ENCODE measurements around the gene GMDS. TPM values are rescaled to one million over a fixed set of nuclear protein-coding genes. Genes with fewer than 3 reads are reported as not detected.

Gene GMDS
- total and polyA plus RNA-seq, 2 donors (not counting 1 experiment from before 2014, with no cell fraction given) = 11.5 to 16.4 TPM

DNA sequence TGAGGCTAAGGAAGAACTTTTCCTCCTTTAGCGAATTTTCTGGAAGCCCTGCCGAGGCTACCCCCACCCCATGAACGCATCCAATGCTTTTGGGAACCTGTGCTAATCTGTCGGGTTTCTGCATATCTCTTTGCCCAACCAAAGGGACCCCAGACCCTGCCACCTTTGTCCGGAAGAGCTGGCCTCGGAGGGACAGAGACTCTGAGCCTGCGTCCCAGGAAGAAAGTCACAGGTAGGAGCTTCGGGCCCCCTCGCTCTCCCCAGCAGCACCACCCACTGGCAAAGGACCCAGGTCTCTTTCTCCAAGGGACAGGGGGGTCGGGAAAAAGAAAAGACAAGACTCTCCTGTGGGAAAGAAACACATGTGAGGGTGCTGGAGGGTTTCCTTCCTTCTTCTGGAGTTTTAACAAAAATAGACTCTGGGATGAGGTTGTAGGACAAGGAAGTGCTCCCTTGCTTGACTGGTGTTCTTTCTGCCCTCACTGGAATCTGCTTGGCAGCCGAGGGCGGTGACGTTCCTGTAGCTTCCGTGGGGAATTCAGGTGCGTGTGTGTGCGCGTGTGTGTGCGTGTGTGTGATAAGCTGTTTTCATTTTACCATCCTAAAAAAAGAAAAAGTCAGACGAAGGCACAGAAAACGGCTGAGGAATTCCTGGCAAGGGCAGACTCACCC lies 652.0 kb downstream of the GMDS start:
- Histone ChIP-seq H3K27ac (ENCODE audit: low read length in 2 of 2) (no peak overlapping the region), H3K36me3 (replicated peaks in 1 of 2; ENCODE audit: control extremely low read depth in 1 of 2, control insufficient read depth in 1 of 2, extremely low read depth in 1 of 2, insufficient read depth in 2 of 2, low read length in 1 of 2) (no peaks in the 10 kb centered on the region), H3K9me3 (ENCODE audit: control extremely low read depth in 1 of 3, control insufficient read depth in 2 of 3, insufficient read depth in 1 of 3, low read length in 2 of 3) (no peaks in the 10 kb centered on the region), H4K20me1 (ENCODE audit: control insufficient read depth, insufficient read depth, low read length, poor library complexity, severe bottlenecking) (no peaks in the 10 kb centered on the region), H2AFZ (ENCODE audit: insufficient read depth, low read depth, low read length, poor library complexity, severe bottlenecking) (no peak overlapping the region), H3K27me3 (replicated peaks in 1 of 4; ENCODE audit: control extremely low read depth in 1 of 4, control insufficient read depth in 3 of 4, insufficient read depth in 4 of 4, low read length in 3 of 4) (peaks cover 0 to 30% (median 10%) of the 10 kb centered on the region in 4 experiments), H3K4me2 (replicated peaks; ENCODE audit: low read depth, low read length, poor library complexity, severe bottlenecking) (no peak overlapping the region), H3K79me2 (ENCODE audit: control insufficient read depth, insufficient read depth, low read length) (no peaks in the 10 kb centered on the region), H3K9ac (ENCODE audit: low read length) (no peak overlapping the region), H3K4me1 (ENCODE audit: control insufficient read depth in 2 of 2, insufficient read depth in 2 of 2, low read length in 2 of 2) (peaks cover 3 to 5% of the 10 kb centered on the region in 2 donors), H3K4me3 (ENCODE audit: control extremely low read depth in 1 of 5, extremely low read depth in 1 of 5, insufficient read depth in 1 of 5, low read depth in 2 of 5, low read length in 4 of 5) (no peak overlapping the region)
- CTCF ChIA-PET = interaction anchor here (1.3 to 10.4 kb wide), 3 partner anchors 16 to 1092 kb away, joined by 4 to 143 read pairs (median 5); no protein-coding TSS in a partner anchor
- Mint-ChIP-seq H3K4me3 (no peak overlapping the region), H3K4me1 (no peaks in the 10 kb centered on the region), H3K9me3 (ENCODE audit: insufficient read depth) (no peaks in the 10 kb centered on the region), H3K27me3 (peaks cover 51% of the 10 kb centered on the region), H3K27ac (no peak overlapping the region)
- ATAC-seq (ENCODE audit: low read depth) (no peak), DNase-seq (no peak)
- WGBS (ENCODE audit: insufficient coverage) = 71% methylated on average over 11 of the region's 20 CpGs
- POLR2A ChIA-PET = no interaction called here
- intact Hi-C loops (cut with micrococcal nuclease) = no loop called here
- TF ChIP-seq EZH2 (IDR thresholded peaks at IDR 0.05; ENCODE audit: borderline replicate concordance, insufficient read depth, low read depth, low read length, poor library complexity, severe bottlenecking) = no peak
- TF ChIP-seq, protein P1, sequence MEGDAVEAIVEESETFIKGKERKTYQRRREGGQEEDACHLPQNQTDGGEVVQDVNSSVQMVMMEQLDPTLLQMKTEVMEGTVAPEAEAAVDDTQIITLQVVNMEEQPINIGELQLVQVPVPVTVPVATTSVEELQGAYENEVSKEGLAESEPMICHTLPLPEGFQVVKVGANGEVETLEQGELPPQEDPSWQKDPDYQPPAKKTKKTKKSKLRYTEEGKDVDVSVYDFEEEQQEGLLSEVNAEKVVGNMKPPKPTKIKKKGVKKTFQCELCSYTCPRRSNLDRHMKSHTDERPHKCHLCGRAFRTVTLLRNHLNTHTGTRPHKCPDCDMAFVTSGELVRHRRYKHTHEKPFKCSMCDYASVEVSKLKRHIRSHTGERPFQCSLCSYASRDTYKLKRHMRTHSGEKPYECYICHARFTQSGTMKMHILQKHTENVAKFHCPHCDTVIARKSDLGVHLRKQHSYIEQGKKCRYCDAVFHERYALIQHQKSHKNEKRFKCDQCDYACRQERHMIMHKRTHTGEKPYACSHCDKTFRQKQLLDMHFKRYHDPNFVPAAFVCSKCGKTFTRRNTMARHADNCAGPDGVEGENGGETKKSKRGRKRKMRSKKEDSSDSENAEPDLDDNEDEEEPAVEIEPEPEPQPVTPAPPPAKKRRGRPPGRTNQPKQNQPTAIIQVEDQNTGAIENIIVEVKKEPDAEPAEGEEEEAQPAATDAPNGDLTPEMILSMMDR (IDR thresholded peaks at IDR 0.05) = no peak

DNA sequence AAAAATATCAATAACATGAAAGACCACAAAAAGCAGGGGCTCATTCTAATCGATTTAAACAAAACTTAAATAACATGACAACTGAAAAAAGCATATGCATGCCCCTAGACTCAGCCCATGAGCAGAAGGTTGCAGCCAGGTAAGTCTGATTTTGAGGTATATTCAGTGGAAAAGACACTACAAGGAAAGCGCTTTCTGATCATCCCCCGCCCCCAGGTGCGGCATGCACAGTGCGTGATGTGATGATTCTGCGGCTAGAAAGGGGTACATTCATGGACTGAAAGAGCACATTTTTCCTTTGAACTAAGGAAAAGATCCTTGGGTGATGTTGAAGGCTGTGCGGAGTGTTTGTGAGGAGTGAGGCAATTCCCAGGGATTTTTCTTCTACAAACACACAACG lies 652.6 kb downstream of the GMDS start:
- H3K4me2 ChIP-seq (replicated peaks; ENCODE audit: low read depth, low read length, poor library complexity, severe bottlenecking) = no peak overlapping the region
- no peak overlapping the region for H3K27ac ChIP-seq (ENCODE audit: low read length in 2 of 2)
- CTCF ChIA-PET = interaction anchor here (1.0 to 1.5 kb wide), 5 partner anchors 12 to 1093 kb away, joined by 3 to 5 read pairs (median 4); no protein-coding TSS in a partner anchor
- TF ChIP-seq, protein P1 (IDR thresholded peaks at IDR 0.05) = no peak
- TF ChIP-seq EZH2 (IDR thresholded peaks at IDR 0.05; ENCODE audit: borderline replicate concordance, insufficient read depth, low read depth, low read length, poor library complexity, severe bottlenecking) = no peak
- Mint-ChIP-seq H3K9me3 (ENCODE audit: insufficient read depth) (no peaks in the 10 kb centered on the region), H3K4me1 (no peaks in the 10 kb centered on the region), H3K4me3 (no peak overlapping the region), H3K27ac (no peak overlapping the region), H3K27me3 (peaks cover 45% of the 10 kb centered on the region)
- no peak for ATAC-seq (ENCODE audit: low read depth)
- no peaks in the 10 kb centered on the region for H3K9me3 ChIP-seq (ENCODE audit: control extremely low read depth in 1 of 3, control insufficient read depth in 2 of 3, insufficient read depth in 1 of 3, low read length in 2 of 3)
- POLR2A ChIA-PET = no interaction called here
- DNase-seq = no peak
- H3K27me3 ChIP-seq (replicated peaks in 1 of 4; ENCODE audit: control extremely low read depth in 1 of 4, control insufficient read depth in 3 of 4, insufficient read depth in 4 of 4, low read length in 3 of 4) = peaks cover 0 to 30% (median 10%) of the 10 kb centered on the region in 4 experiments
- no peaks in the 10 kb centered on the region for H4K20me1 ChIP-seq (ENCODE audit: control insufficient read depth, insufficient read depth, low read length, poor library complexity, severe bottlenecking)
- intact Hi-C loops (cut with micrococcal nuclease) = no loop called here
- H3K4me3 ChIP-seq (ENCODE audit: control extremely low read depth in 1 of 5, extremely low read depth in 1 of 5, insufficient read depth in 1 of 5, low read depth in 2 of 5, low read length in 4 of 5) = no peak overlapping the region
- H3K4me1 ChIP-seq (ENCODE audit: control insufficient read depth in 2 of 2, insufficient read depth in 2 of 2, low read length in 2 of 2) = peaks cover 3 to 5% of the 10 kb centered on the region in 2 donors
- H3K79me2 ChIP-seq (ENCODE audit: control insufficient read depth, insufficient read depth, low read length) = no peaks in the 10 kb centered on the region
- 100% methylated on average over 2 of the region's 8 CpGs for WGBS (ENCODE audit: insufficient coverage)
- no peaks in the 10 kb centered on the region for H3K36me3 ChIP-seq (replicated peaks in 1 of 2; ENCODE audit: control extremely low read depth in 1 of 2, control insufficient read depth in 1 of 2, extremely low read depth in 1 of 2, insufficient read depth in 2 of 2, low read length in 1 of 2)
- H3K9ac ChIP-seq (ENCODE audit: low read length) = no peak overlapping the region
- H2AFZ ChIP-seq (ENCODE audit: insufficient read depth, low read depth, low read length, poor library complexity, severe bottlenecking) = no peak overlapping the region
